IMR-90 (cell line): ENCODE data around the gene TAF4. TPM values are rescaled to one million over a fixed set of nuclear protein-coding genes. Genes with fewer than 3 reads are reported as not detected.

Experiments
- ATAC-seq: fragments of 200-7000 bp; cut with Tn5 transposase; 2 replicates; pipeline ENCODE4 v1.9.1; 2020; ENCODE audit warnings: low read depth, mild to moderate bottlenecking, moderate library complexity
- BruUV-seq: library from RNA; stranded (reverse); fragments of 400-500 nt; replicated peaks from 2 replicates; lab custom pipeline; 2021; lab: Mats Ljungman, UMichigan
- CTCF ChIA-PET: fragments of 300-600 bp; formaldehyde crosslinking; extraction: SDS; loops from one replicate; lab custom pipeline; 2021; ENCODE audit warnings: antibody characterized with exemption; lab: Yijun Ruan, JAX
- POLR2A ChIA-PET: fragments of 300-600 bp; sonication (Branson Sonifier 250); formaldehyde crosslinking; loops from one replicate; lab custom pipeline; 2022; ENCODE audit warnings: antibody characterized with exemption; ENCODE audit not compliant: unreplicated experiment; lab: Charles Lee
- DNase-seq: peaks from one replicate; pipeline ENCODE4 v3.0.0; 2013
- H2AFZ ChIP-seq: replicated peaks from 2 replicates; pipeline ENCODE3; 2013; ENCODE audit warnings: low read length, mild to moderate bottlenecking; ENCODE audit not compliant: poor library complexity
- H2AK5ac ChIP-seq: 2 replicates; pipeline ENCODE4 v1.6.1; 2013; ENCODE audit warnings: low read depth, low read length, inconsistent platforms
- H2AK9ac ChIP-seq: replicated peaks from 2 replicates; pipeline ENCODE3; 2013; ENCODE audit warnings: mild to moderate bottlenecking, low read depth, low read length, moderate library complexity; ENCODE audit not compliant: poor library complexity
- H2BK120ac ChIP-seq: 2 replicates; pipeline ENCODE4 v1.6.1; 2013; ENCODE audit warnings: low read depth, low read length, inconsistent platforms
- H2BK15ac ChIP-seq: 3 replicates; pipeline ENCODE4 v1.6.1; 2013; ENCODE audit warnings: low read depth, low read length, inconsistent platforms
- H2BK20ac ChIP-seq: 2 replicates; pipeline ENCODE4 v1.6.1; 2013; ENCODE audit warnings: low read depth, mild to moderate bottlenecking, inconsistent platforms, low read length, moderate library complexity
- H2BK5ac ChIP-seq: 2 replicates; pipeline ENCODE4 v1.6.1; 2013; ENCODE audit warnings: mild to moderate bottlenecking, low read depth, low read length, inconsistent platforms; ENCODE audit not compliant: poor library complexity, severe bottlenecking
- H3K14ac ChIP-seq: replicated peaks from 2 replicates; pipeline ENCODE4 v1.6.1; 2013; ENCODE audit warnings: low read depth, low read length, inconsistent platforms
- H3K18ac ChIP-seq: 2 replicates; pipeline ENCODE4 v1.6.1; 2013; ENCODE audit warnings: low read depth, low read length, control low read depth
- H3K23ac ChIP-seq: 2 replicates; pipeline ENCODE4 v1.6.1; 2013; ENCODE audit warnings: low read depth, low read length, inconsistent platforms
- H3K27ac ChIP-seq: 2 replicates; pipeline ENCODE4 v1.5.1; 2013; ENCODE audit warnings: mild to moderate bottlenecking, control low read depth, low read length; ENCODE audit not compliant: insufficient read depth
- H3K27me3 ChIP-seq: 2 replicates; pipeline ENCODE4 v1.6.1; 2013; ENCODE audit warnings: low read length; ENCODE audit not compliant: control insufficient read depth, insufficient read depth
- H3K36me3 ChIP-seq: 2 replicates; pipeline ENCODE4 v1.6.1; 2013; ENCODE audit warnings: low read length, mixed read lengths; ENCODE audit not compliant: control insufficient read depth, insufficient read depth
- H3K4ac ChIP-seq: 2 replicates; pipeline ENCODE4 v1.6.1; 2013; ENCODE audit warnings: low read depth, low read length, inconsistent platforms
- H3K4me1 ChIP-seq: 2 replicates; pipeline ENCODE4 v1.6.1; 2013; ENCODE audit warnings: low read length, mixed read lengths; ENCODE audit not compliant: control insufficient read depth, insufficient read depth
- H3K4me2 ChIP-seq: 2 replicates; pipeline ENCODE4 v1.6.1; 2013; ENCODE audit warnings: low read depth, mild to moderate bottlenecking, control low read depth, low read length, moderate library complexity
- H3K4me3 ChIP-seq: 2 replicates; pipeline ENCODE4 v1.5.1; 2013; ENCODE audit warnings: low read depth, mild to moderate bottlenecking, control low read depth, low read length, moderate library complexity; ENCODE audit not compliant: insufficient read depth
- H3K56ac ChIP-seq: 2 replicates; pipeline ENCODE4 v1.6.1; 2013; ENCODE audit warnings: low read length, inconsistent platforms; ENCODE audit not compliant: insufficient read depth; ENCODE audit errors: extremely low read depth
- H3K79me1 ChIP-seq, 2 experiments: 2 replicates each; pipeline ENCODE4 v1.6.1; 2013; ENCODE audit warnings: low read length in 2 of 2, inconsistent platforms in 1 of 2, low read depth in 1 of 2
- H3K9ac ChIP-seq: 2 replicates; pipeline ENCODE4 v1.6.1; 2013; ENCODE audit warnings: low read depth, low read length, control low read depth
- H3K9me1 ChIP-seq: 2 replicates; pipeline ENCODE4 v1.6.1; 2013; ENCODE audit warnings: low read length, inconsistent platforms; ENCODE audit not compliant: insufficient read depth
- H3K9me3 ChIP-seq: 2 replicates; pipeline ENCODE4 v1.6.1; 2013; ENCODE audit warnings: low read length; ENCODE audit not compliant: control insufficient read depth, insufficient read depth
- H4K20me1 ChIP-seq: 2 replicates; pipeline ENCODE4 v1.6.1; 2013; ENCODE audit warnings: low read length, inconsistent platforms; ENCODE audit not compliant: insufficient read depth
- H4K5ac ChIP-seq: 2 replicates; pipeline ENCODE4 v1.6.1; 2013; ENCODE audit warnings: mild to moderate bottlenecking, low read depth, low read length, control low read depth
- H4K8ac ChIP-seq, 2 experiments: 2 replicates each; pipeline ENCODE4 v1.6.1; 2013; ENCODE audit warnings: low read depth in 2 of 2, low read length in 2 of 2, control low read depth in 1 of 2, inconsistent platforms in 1 of 2
- H4K91ac ChIP-seq: 2 replicates; pipeline ENCODE4 v1.6.1; 2013; ENCODE audit warnings: low read depth, low read length, inconsistent platforms; ENCODE audit not compliant: insufficient read depth
- BHLHE40 ChIP-seq: fragments of 150-350 bp; IDR thresholded peaks from 2 replicates; pipeline ENCODE4 v1.6.1; 2016; ENCODE audit warnings: mild to moderate bottlenecking, low read depth, low read length
- CEBPB ChIP-seq: IDR thresholded peaks from 2 replicates; pipeline ENCODE4 v1.6.1; 2012; ENCODE audit warnings: low read depth, low read length, improper control_type of control experiment
- CHD1 ChIP-seq: IDR thresholded peaks from 2 replicates; pipeline ENCODE4 v1.6.1; 2012; ENCODE audit warnings: low read depth, low read length, improper control_type of control experiment
- CTCF ChIP-seq: conservative IDR thresholded peaks from 2 replicates; pipeline ENCODE4 v1.5.1; 2012; ENCODE audit warnings: mild to moderate bottlenecking, low read depth, low read length, improper control_type of control experiment
- ELK1 ChIP-seq: fragments of 150-350 bp; IDR thresholded peaks from 2 replicates; pipeline ENCODE4 v1.6.1; 2016; ENCODE audit warnings: low read depth, mild to moderate bottlenecking, low read length, moderate library complexity, borderline replicate concordance
- FOS ChIP-seq: fragments of 150-350 bp; IDR thresholded peaks from 2 replicates; pipeline ENCODE4 v1.6.1; 2016; ENCODE audit warnings: low read depth, low read length
- MAFK ChIP-seq: IDR thresholded peaks from 2 replicates; pipeline ENCODE4 v1.6.1; 2012; ENCODE audit warnings: low read depth, low read length, improper control_type of control experiment
- MAZ ChIP-seq: IDR thresholded peaks from 2 replicates; pipeline ENCODE4 v1.6.1; 2012; ENCODE audit warnings: low read depth, mild to moderate bottlenecking, low read length, improper control_type of control experiment, moderate library complexity, borderline replicate concordance
- MXI1 ChIP-seq: IDR thresholded peaks from 2 replicates; pipeline ENCODE4 v1.6.1; 2012; ENCODE audit warnings: low read depth, mild to moderate bottlenecking, low read length, moderate library complexity, borderline replicate concordance
- NFE2L2 ChIP-seq: fragments of 150-350 bp; IDR thresholded peaks from 2 replicates; pipeline ENCODE4 v1.6.1; 2016; ENCODE audit warnings: low read depth, mild to moderate bottlenecking, low read length
- POLR2A ChIP-seq: IDR thresholded peaks from 2 replicates; pipeline ENCODE4 v1.6.1; 2012; ENCODE audit warnings: mild to moderate bottlenecking, low read depth, low read length
- RAD21 ChIP-seq: IDR thresholded peaks from 2 replicates; pipeline ENCODE4 v1.6.1; 2012; ENCODE audit warnings: low read length, improper control_type of control experiment
- RCOR1 ChIP-seq: IDR thresholded peaks from 2 replicates; pipeline ENCODE4 v1.6.1; 2012; ENCODE audit warnings: mild to moderate bottlenecking, low read length, improper control_type of control experiment; ENCODE audit not compliant: insufficient replicate concordance
- RFX5 ChIP-seq: IDR thresholded peaks from 2 replicates; pipeline ENCODE4 v1.8.0; 2012; ENCODE audit warnings: low read depth, mild to moderate bottlenecking, low read length, moderate library complexity
- SMC3 ChIP-seq: fragments of 150-350 bp; IDR thresholded peaks from 2 replicates; pipeline ENCODE4 v1.6.1; 2016; ENCODE audit warnings: low read depth, mild to moderate bottlenecking, antibody characterized with exemption, low read length, moderate library complexity
- WGBS, 2 experiments: methylation state at CpG; one replicate each; pipeline versions ENCODE4 v1.1.5 to v1.1.7; 2013; ENCODE audit warnings: missing lambda C conversion rate in 2 of 2; ENCODE audit not compliant: insufficient read length in 1 of 2; ENCODE audit errors: extremely low coverage in 2 of 2; 5-methylcytosine and 5-hydroxymethylcytosine counted together
- dilution Hi-C: fragments of 300-500 bp; cut with HindIII; formaldehyde crosslinking; loops from one replicate; pipeline ENCODE4 v1.14.3; 2018; ENCODE audit warnings: low sequenced_read_pairs; ENCODE audit not compliant: unreplicated experiment
- in situ Hi-C: fragments of 300-500 bp; cut with MboI; formaldehyde crosslinking; loops from 3 replicates; pipeline ENCODE4 v1.14.3; 2019; ENCODE audit warnings: low sequenced_read_pairs, inconsistent platforms, mixed read lengths
- intact Hi-C: fragments of 100-400 bp; cut with micrococcal nuclease; formaldehyde crosslinking; loops from 2 replicates; pipeline ENCODE4 v1.10.0; 2022
- polyA plus RNA-seq, 3 experiments: library from polyadenylated mRNA; depleted of rRNA; stranded (reverse); fragments of >200 nt; gene quantifications; 2 replicates each; pipeline ENCODE4 v1.2.3, GENCODE V29; 2012; ENCODE audit warnings: low replicate concordance in 1 of 3
- total RNA-seq: library from RNA; depleted of rRNA; stranded (reverse); fragments of >200 nt; gene quantifications from 2 replicates; pipeline ENCODE4 v1.2.3, GENCODE V29; 2012
- TF ChIP-seq, protein P1 (sequence below): fragments of 150-350 bp; IDR thresholded peaks from 2 replicates; pipeline ENCODE4 v1.6.1; 2017; ENCODE audit warnings: mild to moderate bottlenecking, antibody characterized with exemption, low read length, low read depth

TAF4 gene
- total and polyA plus RNA-seq, 2 of the 4 experiments (the other 2 are of a cell fraction): 1.4 to 5.1 TPM

- H2BK120ac ChIP-seq: no peak overlapping the region
- H2AK9ac ChIP-seq: no peak overlapping the region
- POLR2A ChIA-PET: no interaction called here
- dilution Hi-C loops: no loop called here
- H3K27me3 ChIP-seq: peaks cover 5% of the 10 kb centered on the region
- no peaks in the 10 kb centered on the region for H3K36me3 ChIP-seq
- intact Hi-C loops: no loop called here
- no peak overlapping the region for H4K91ac ChIP-seq
- in situ Hi-C loops: no loop called here
- H4K8ac ChIP-seq: no peak overlapping the region
- H4K20me1 ChIP-seq: no peaks in the 10 kb centered on the region
- no peak for ATAC-seq
- TF ChIP-seq ELK1: no peak
- TF ChIP-seq, protein P1, sequence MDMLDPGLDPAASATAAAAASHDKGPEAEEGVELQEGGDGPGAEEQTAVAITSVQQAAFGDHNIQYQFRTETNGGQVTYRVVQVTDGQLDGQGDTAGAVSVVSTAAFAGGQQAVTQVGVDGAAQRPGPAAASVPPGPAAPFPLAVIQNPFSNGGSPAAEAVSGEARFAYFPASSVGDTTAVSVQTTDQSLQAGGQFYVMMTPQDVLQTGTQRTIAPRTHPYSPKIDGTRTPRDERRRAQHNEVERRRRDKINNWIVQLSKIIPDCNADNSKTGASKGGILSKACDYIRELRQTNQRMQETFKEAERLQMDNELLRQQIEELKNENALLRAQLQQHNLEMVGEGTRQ: no peak
- no peak for TF ChIP-seq CEBPB
- no peak for TF ChIP-seq MAFK
- no peak for TF ChIP-seq BHLHE40
- TF ChIP-seq SMC3: no peak
- TF ChIP-seq FOS: no peak
- no peak for TF ChIP-seq RFX5
- no peak for TF ChIP-seq MXI1
- TF ChIP-seq POLR2A: no peak
- no peak for TF ChIP-seq CTCF
- TF ChIP-seq CHD1: no peak
- TF ChIP-seq RCOR1: no peak
- TF ChIP-seq RAD21: no peak
- TF ChIP-seq MAZ: no peak
- TF ChIP-seq NFE2L2: no peak
- H2AFZ ChIP-seq: no peak overlapping the region
- no peak overlapping the region for H3K18ac ChIP-seq
- no peaks in the 10 kb centered on the region for H3K79me1 ChIP-seq
- no peak for DNase-seq
- H2BK5ac ChIP-seq: no peak overlapping the region
- no peak overlapping the region for H3K4ac ChIP-seq
- H4K5ac ChIP-seq: no peak overlapping the region
- H3K4me3 ChIP-seq: no peak overlapping the region
- H3K23ac ChIP-seq: no peak overlapping the region
- no peak overlapping the region for H3K9ac ChIP-seq
- no peak overlapping the region for H2BK20ac ChIP-seq
- H3K56ac ChIP-seq: no peak overlapping the region
- H3K4me1 ChIP-seq: peaks cover 2% of the 10 kb centered on the region; the same call in 1 of the 2 replicates
- no peaks in the 10 kb centered on the region for H3K9me1 ChIP-seq
- H2AK5ac ChIP-seq: no peak overlapping the region
- CTCF ChIA-PET: no interaction called here
- no peak overlapping the region for H3K4me2 ChIP-seq
- no peak overlapping the region for H2BK15ac ChIP-seq
- no peak overlapping the region for H3K14ac ChIP-seq
- WGBS, 2 experiments: 79 to 100% methylated on average over 3 to 4 of the region's 5 CpGs
- H3K27ac ChIP-seq: no peak overlapping the region
- no TSS peak for BruUV-seq
- peaks cover 46% of the 10 kb centered on the region for H3K9me3 ChIP-seq
These were observed 39.9 kb upstream of the TAF4 start for GRCh38 chr20:62105592-62105991.
